Lower lobe of right lung (tissue), 2 donors: ENCODE measurements around the gene PDAP1. TPM values are rescaled to one million over a fixed set of nuclear protein-coding genes. Genes with fewer than 3 reads are reported as not detected.
"Not testable (repeated sequence)": the region's sequence is repeated elsewhere in the genome, so short reads cannot be mapped to it uniquely, and the experiment has no call there.

Experiments used
- ATAC-seq, 2 donors: fragments of 200-7000 bp; cut with Tn5 transposase; one replicate each; pipeline ENCODE4 v1.9.1; 2020 to 2022; ENCODE audit warnings: mild to moderate bottlenecking in 2 of 2, moderate library complexity in 2 of 2
- DNase-seq: peaks from one replicate; pipeline ENCODE4 v3.0.0-alpha.2; 2020
- H3K27ac ChIP-seq: fragments of 200-600 bp; one replicate; pipeline ENCODE4 v1.8.0; 2022
- H3K27me3 ChIP-seq: fragments of 200-600 bp; one replicate; pipeline ENCODE4 v1.8.0; 2022; ENCODE audit warnings: low read depth
- H3K36me3 ChIP-seq: fragments of 200-600 bp; one replicate; pipeline ENCODE4 v1.8.0; 2022; ENCODE audit warnings: mild to moderate bottlenecking
- H3K4me1 ChIP-seq: fragments of 200-600 bp; one replicate; pipeline ENCODE4 v1.8.0; 2022
- H3K4me3 ChIP-seq: fragments of 200-600 bp; one replicate; pipeline ENCODE4 v1.8.0; 2022; ENCODE audit warnings: mild to moderate bottlenecking
- H3K9me3 ChIP-seq: fragments of 200-600 bp; one replicate; pipeline ENCODE4 v1.8.0; 2022
- intact Hi-C: fragments of 100-400 bp; cut with DNase I; formaldehyde crosslinking; loops from one replicate; pipeline ENCODE4 v1.11.0; 2022
- total RNA-seq: library from RNA; stranded (reverse); fragmentation: NEBNext Ultra II Directional; extraction: Animal tissue kit (Norgen Biotek cat#: 25700); gene quantifications from one replicate; pipeline ENCODE4 v1.2.1, GENCODE V29; 2021
- TF ChIP-seq, protein P1 (sequence below): fragments of 200-600 bp; IDR thresholded peaks from one replicate; pipeline ENCODE4 v1.8.0; 2022; ENCODE audit warnings: antibody characterized with exemption, mild to moderate bottlenecking
- donor health status: DM: no; HTN: yes; CAD: no; lungs with severe emphysema.

Gene PDAP1
- total RNA-seq, 1 donor from 2014 or later, result 61.6 TPM

DNA sequence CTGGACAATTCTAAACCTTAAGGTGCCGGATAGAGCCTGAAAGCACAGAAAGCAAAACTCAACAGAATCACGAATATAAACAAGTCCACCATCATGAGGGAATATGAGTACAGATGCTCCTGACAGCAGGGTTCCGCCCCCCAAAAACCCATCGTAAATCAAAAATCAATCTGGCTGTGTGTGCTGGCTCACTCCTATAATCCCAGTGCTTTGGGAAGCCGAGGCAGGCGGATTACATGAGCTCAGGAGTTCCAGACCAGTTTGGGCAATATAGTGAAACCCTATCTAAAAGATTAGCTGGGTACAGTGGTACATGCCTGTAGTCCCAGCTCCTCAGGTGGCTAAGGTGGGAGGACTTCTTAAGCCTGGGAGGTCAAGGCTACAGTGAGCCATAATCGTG, 12.6 kb upstream of the PDAP1 start:
- H3K9me3 ChIP-seq, result no peaks in the 10 kb centered on the region
- no peaks in the 10 kb centered on the region for H3K27me3 ChIP-seq
- ATAC-seq (no peak), DNase-seq (no peak)
- H3K27ac ChIP-seq, result no peak overlapping the region
- no peaks in the 10 kb centered on the region for H3K4me1 ChIP-seq
- peaks cover 95% of the 10 kb centered on the region for H3K36me3 ChIP-seq
- TF ChIP-seq, protein P1, sequence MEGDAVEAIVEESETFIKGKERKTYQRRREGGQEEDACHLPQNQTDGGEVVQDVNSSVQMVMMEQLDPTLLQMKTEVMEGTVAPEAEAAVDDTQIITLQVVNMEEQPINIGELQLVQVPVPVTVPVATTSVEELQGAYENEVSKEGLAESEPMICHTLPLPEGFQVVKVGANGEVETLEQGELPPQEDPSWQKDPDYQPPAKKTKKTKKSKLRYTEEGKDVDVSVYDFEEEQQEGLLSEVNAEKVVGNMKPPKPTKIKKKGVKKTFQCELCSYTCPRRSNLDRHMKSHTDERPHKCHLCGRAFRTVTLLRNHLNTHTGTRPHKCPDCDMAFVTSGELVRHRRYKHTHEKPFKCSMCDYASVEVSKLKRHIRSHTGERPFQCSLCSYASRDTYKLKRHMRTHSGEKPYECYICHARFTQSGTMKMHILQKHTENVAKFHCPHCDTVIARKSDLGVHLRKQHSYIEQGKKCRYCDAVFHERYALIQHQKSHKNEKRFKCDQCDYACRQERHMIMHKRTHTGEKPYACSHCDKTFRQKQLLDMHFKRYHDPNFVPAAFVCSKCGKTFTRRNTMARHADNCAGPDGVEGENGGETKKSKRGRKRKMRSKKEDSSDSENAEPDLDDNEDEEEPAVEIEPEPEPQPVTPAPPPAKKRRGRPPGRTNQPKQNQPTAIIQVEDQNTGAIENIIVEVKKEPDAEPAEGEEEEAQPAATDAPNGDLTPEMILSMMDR, result no peak
- no peak overlapping the region for H3K4me3 ChIP-seq
- intact Hi-C loops, result no loop called here

DNA sequence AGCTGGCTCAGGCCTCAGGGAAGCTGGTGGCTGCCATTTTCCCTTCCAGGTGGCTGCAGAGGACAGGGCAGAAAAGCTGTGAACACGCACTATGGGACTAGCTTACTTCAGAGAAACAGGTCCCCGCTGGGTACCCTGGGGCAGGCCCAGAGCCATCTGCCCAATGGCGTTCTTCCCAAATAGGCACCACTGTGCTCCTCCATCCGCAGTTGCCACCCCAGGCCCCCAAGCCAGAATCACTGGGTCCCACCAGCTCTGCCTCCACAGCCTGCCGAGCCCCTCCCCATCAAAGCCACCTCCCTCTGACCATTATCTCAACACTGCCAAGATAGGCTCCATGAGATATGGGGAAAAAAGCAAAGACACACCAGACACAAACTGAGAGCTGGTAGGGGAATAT, 11.8 kb upstream of the PDAP1 start:
- no peaks in the 10 kb centered on the region for H3K4me1 ChIP-seq
- intact Hi-C loops, result no loop called here
- ATAC-seq, result no peak

DNA sequence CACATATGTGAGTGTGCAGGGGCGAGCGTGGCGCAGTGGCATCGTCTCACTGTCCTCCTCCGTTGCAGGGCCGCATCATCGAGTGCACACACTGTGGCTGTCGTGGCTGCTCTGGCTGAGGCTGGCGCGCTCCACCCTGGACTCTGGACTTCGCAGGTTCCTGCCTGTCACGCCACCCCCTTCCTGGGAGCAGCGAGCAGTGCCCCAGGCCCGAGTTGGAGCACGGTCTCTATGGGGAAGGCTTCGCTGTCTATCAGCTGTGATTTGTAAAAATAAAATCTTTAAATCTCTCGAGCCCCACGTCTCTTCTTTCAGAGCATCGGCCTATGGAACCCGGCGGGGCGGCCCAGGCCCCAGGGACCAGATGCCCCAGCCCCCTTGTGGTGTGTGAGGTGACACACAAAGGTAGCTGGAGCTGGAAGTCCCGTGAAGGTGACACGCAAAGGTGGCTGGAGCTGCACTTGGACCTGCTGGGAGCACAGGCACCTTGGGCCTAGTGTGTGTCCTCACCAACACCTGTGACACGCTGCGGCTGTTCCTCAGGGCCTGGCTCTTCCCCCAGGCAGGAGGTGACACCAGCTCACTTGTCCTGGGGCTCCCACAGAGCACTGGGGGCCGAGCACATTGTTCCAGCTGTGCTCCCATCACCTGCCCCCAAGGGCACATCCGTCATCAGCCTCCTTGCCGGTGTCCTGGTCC, 11.1 kb upstream of the PDAP1 start:
- Histone ChIP-seq H3K9me3 (no peaks in the 10 kb centered on the region), H3K27me3 (no peaks in the 10 kb centered on the region), H3K36me3 (peaks cover 98% of the 10 kb centered on the region), H3K4me3 (no peak overlapping the region), H3K4me1 (no peaks in the 10 kb centered on the region), H3K27ac (no peak overlapping the region)
- DNase-seq (no peak), ATAC-seq (peak in 1 of 2 donors; percentile 24)
- intact Hi-C loops, result no loop called here
- TF ChIP-seq, protein P1, result no peak

More for the DNA sequence above, 11.8 kb upstream of the PDAP1 start:
- Histone ChIP-seq H3K36me3 (peaks cover 98% of the 10 kb centered on the region), H3K27ac (no peak overlapping the region), H3K4me3 (no peak overlapping the region), H3K9me3 (no peaks in the 10 kb centered on the region), H3K27me3 (no peaks in the 10 kb centered on the region)
- DNase-seq, result no peak
- TF ChIP-seq, protein P1, result no peak

DNA sequence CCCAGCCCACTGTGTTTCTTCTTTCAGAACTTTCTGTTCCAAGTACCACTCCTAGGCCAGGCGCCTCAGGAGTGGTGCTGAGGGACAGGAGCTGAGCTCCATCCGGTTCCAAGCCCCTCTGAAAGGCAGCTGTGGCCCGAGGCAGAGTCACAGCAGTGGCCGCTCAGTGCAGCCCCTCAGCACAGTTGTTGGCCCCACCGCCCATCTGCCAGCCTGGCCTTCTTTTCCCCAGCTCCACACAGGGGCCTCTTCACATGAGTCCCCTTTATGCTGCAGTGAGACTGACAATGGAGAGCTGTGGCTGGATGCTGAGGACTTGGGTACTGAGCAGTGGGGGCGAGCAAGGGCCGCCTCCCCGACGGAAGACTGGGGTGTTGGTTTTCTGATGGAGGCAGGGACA, 9.9 kb upstream of the PDAP1 start:
- Histone ChIP-seq H3K9me3 (no peaks in the 10 kb centered on the region), H3K4me3 (no peak overlapping the region), H3K36me3 (peaks cover 98% of the 10 kb centered on the region), H3K27me3 (no peaks in the 10 kb centered on the region), H3K4me1 (no peaks in the 10 kb centered on the region), H3K27ac (no peak overlapping the region)
- intact Hi-C loops, result no loop called here
- ATAC-seq (peak in 1 of 2 donors; percentile 9), DNase-seq (no peak)
- TF ChIP-seq, protein P1, result no peak

DNA sequence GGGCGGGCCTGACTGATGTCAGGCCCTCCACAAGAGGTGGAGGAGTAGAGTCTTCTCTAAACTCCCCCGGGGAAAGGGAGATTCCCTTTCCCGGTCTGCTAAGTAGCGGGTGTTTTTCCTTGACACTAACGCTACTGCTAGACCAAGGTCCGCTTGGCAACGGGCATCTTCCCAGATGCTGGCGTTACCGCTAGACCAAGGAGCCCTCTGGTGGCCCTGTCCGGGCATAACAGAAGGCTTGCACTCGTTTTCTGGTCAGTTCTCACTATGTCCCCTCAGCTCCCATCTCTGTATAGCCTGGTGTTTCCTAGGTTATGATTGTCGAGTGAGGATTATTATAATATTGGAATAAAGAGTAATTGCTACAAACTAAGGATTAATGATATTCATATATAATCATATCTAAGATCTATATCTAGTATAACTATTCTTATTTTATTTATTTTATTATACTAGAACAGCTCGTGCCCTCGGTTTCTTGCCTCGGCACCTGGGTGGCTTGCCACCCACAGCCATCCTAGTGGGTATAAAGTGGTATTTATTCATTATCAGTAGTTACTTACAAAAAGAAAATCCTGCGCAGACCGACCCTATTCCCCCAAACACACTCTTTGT, 7.2 kb upstream of the PDAP1 start:
- H3K9me3 ChIP-seq, intact Hi-C loops, H3K27me3 ChIP-seq, H3K27ac ChIP-seq, H3K4me3 ChIP-seq, H3K4me1 ChIP-seq, ATAC-seq: not testable (repeated sequence)
- peaks cover 100% of the 10 kb centered on the region for H3K36me3 ChIP-seq
- DNase-seq, result peak; percentile 68
- TF ChIP-seq, protein P1, result peak; percentile 49
